Measurements from ENCODE around the gene AKAP13. TPM values are rescaled to one million over a fixed set of nuclear protein-coding genes. Genes with fewer than 3 reads are reported as not detected.

Gene AKAP13
- total RNA-seq, 1 experiment from 2014 or later, result 36.4 TPM

- H3K4me3 ChIP-seq, result no peak overlapping the region
- no peaks in the 10 kb centered on the region for H3K9me3 ChIP-seq
- H3K27me3 ChIP-seq, result no peaks in the 10 kb centered on the region
- H3K36me3 ChIP-seq, result no peaks in the 10 kb centered on the region
- DNase-seq, result no peak
Measured at GRCh38 chr15:85766001-85766831, 385.8 kb downstream of the AKAP13 start.

- no peak for DNase-seq
- Histone ChIP-seq H3K27me3 (no peaks in the 10 kb centered on the region), H3K36me3 (no peaks in the 10 kb centered on the region), H3K9me3 (no peaks in the 10 kb centered on the region), H3K4me3 (no peak overlapping the region)
Measured at GRCh38 chr15:85767785-85768529, 387.6 kb downstream of the AKAP13 start.

GRCh38 chr15:85768595-85769168, 388.3 kb downstream of the AKAP13 start:
- Histone ChIP-seq H3K27me3 (no peaks in the 10 kb centered on the region), H3K4me3 (no peak overlapping the region), H3K9me3 (no peaks in the 10 kb centered on the region), H3K36me3 (no peaks in the 10 kb centered on the region)
- no peak for DNase-seq

GRCh38 chr15:85769182-85769900, 388.9 kb downstream of the AKAP13 start:
- no peaks in the 10 kb centered on the region for H3K9me3 ChIP-seq
- H3K27me3 ChIP-seq, result no peaks in the 10 kb centered on the region
- DNase-seq, result no peak
- H3K4me3 ChIP-seq, result no peak overlapping the region
- no peaks in the 10 kb centered on the region for H3K36me3 ChIP-seq

GRCh38 chr15:85770096-85771041, 390.0 kb downstream of the AKAP13 start:
- no peak for DNase-seq
- Histone ChIP-seq H3K36me3 (no peaks in the 10 kb centered on the region), H3K27me3 (no peaks in the 10 kb centered on the region), H3K4me3 (no peak overlapping the region), H3K9me3 (no peaks in the 10 kb centered on the region)

- Histone ChIP-seq H3K36me3 (no peaks in the 10 kb centered on the region), H3K9me3 (no peaks in the 10 kb centered on the region), H3K27me3 (no peaks in the 10 kb centered on the region), H3K4me3 (no peak overlapping the region)
- DNase-seq, result no peak
Measured at GRCh38 chr15:85771271-85771670, 390.9 kb downstream of the AKAP13 start.

GRCh38 chr15:85771781-85772445, 391.5 kb downstream of the AKAP13 start:
- no peaks in the 10 kb centered on the region for H3K9me3 ChIP-seq
- H3K27me3 ChIP-seq, result no peaks in the 10 kb centered on the region
- H3K4me3 ChIP-seq, result no peak overlapping the region
- no peak for DNase-seq
- H3K36me3 ChIP-seq, result no peaks in the 10 kb centered on the region

- H3K4me3 ChIP-seq, result no peak overlapping the region
- no peak for DNase-seq
- no peaks in the 10 kb centered on the region for H3K36me3 ChIP-seq
- no peaks in the 10 kb centered on the region for H3K9me3 ChIP-seq
- H3K27me3 ChIP-seq, result no peaks in the 10 kb centered on the region
Measured at GRCh38 chr15:85772668-85773067, 392.3 kb downstream of the AKAP13 start.

GRCh38 chr15:85773249-85773648, 392.8 kb downstream of the AKAP13 start:
- Histone ChIP-seq H3K27me3 (no peaks in the 10 kb centered on the region), H3K36me3 (no peaks in the 10 kb centered on the region), H3K4me3 (no peak overlapping the region), H3K9me3 (no peaks in the 10 kb centered on the region)
- no peak for DNase-seq

GRCh38 chr15:85773970-85774369, 393.6 kb downstream of the AKAP13 start:
- H3K9me3 ChIP-seq, result no peaks in the 10 kb centered on the region
- DNase-seq, result no peak
- H3K36me3 ChIP-seq, result no peaks in the 10 kb centered on the region
- no peak overlapping the region for H3K4me3 ChIP-seq
- H3K27me3 ChIP-seq, result no peaks in the 10 kb centered on the region

GRCh38 chr15:85777250-85778106, 397.1 kb downstream of the AKAP13 start:
- H3K9me3 ChIP-seq, result no peaks in the 10 kb centered on the region
- no peak for DNase-seq
- H3K27me3 ChIP-seq, result no peaks in the 10 kb centered on the region
- no peaks in the 10 kb centered on the region for H3K36me3 ChIP-seq
- no peak overlapping the region for H3K4me3 ChIP-seq

GRCh38 chr15:85778107-85778776, 397.8 kb downstream of the AKAP13 start:
- Histone ChIP-seq H3K36me3 (no peaks in the 10 kb centered on the region), H3K27me3 (no peaks in the 10 kb centered on the region), H3K9me3 (no peaks in the 10 kb centered on the region), H3K4me3 (no peak overlapping the region)
- no peak for DNase-seq

GRCh38 chr15:85779249-85779648, 398.8 kb downstream of the AKAP13 start:
- no peak for DNase-seq
- no peak overlapping the region for H3K4me3 ChIP-seq
- H3K27me3 ChIP-seq, result no peaks in the 10 kb centered on the region
- no peaks in the 10 kb centered on the region for H3K36me3 ChIP-seq
- H3K9me3 ChIP-seq, result no peaks in the 10 kb centered on the region

- Histone ChIP-seq H3K4me3 (no peak overlapping the region), H3K36me3 (no peaks in the 10 kb centered on the region), H3K9me3 (no peaks in the 10 kb centered on the region), H3K27me3 (no peaks in the 10 kb centered on the region)
- no peak for DNase-seq
Measured at GRCh38 chr15:85780225-85780985, 400.0 kb downstream of the AKAP13 start.
